Spleen (tissue), 7 donors: ENCODE results near the gene SATB1.

ENCODE experiments used
- CTCF ChIP-seq, 11 experiments: fragments of 200-600 bp in 7 of 11; fragments of 450-650 bp in 4 of 11; sonication (generic) in 4 of 11; IDR thresholded peaks in 8 of 11; conservative IDR thresholded peaks in 3 of 11; 1 replicate in 7 of 11; 2 replicates in 4 of 11; pipeline versions ENCODE4 v1.4.0 to v1.8.0; 2016 to 2021; ENCODE audit warnings: antibody characterized with exemption in 11 of 11, inconsistent platforms in 4 of 11, mild to moderate bottlenecking in 1 of 11
- POLR2A ChIP-seq, 3 donors: fragments of 450-650 bp; IDR thresholded peaks; one replicate each; pipeline ENCODE4 v1.5.1; 2017; ENCODE audit warnings: antibody characterized with exemption in 3 of 3, mild to moderate bottlenecking in 1 of 3
- donor health status: DM: no; HTN: no; CAD: no; lungs with moderate emphysema.
- donor health status: DM: no; HTN: no; CAD: no.
- donor health status: DM: no; HTN: no; CAD: no.

- no peak for TF ChIP-seq POLR2A (IDR thresholded peaks at IDR 0.05)
- no peak for TF ChIP-seq CTCF (IDR thresholded peaks at IDR 0.05 in 8 of 11, conservative IDR thresholded peaks at IDR 0.05 in 3 of 11)
These were observed 2.9 kb upstream of the SATB1 start for GRCh38 chr3:18428036-18428435.
